B cell (primary cell): Measurements from ENCODE around the gene RAD9A. TPM values are rescaled to one million over a fixed set of nuclear protein-coding genes. Genes with fewer than 3 reads are reported as not detected.

Experiments
- ATAC-seq: fragments of 200-7000 bp; cut with Tn5 transposase; one replicate; pipeline ENCODE4 v1.10.0; 2021; ENCODE audit warnings: low read depth, mild to moderate bottlenecking, moderate number of reproducible peaks, moderate library complexity
- CTCF ChIA-PET: fragments of 350-600 bp; sonication (Branson Sonifier 250); formaldehyde crosslinking; loops from one replicate; lab custom pipeline; 2021; ENCODE audit warnings: antibody characterized with exemption, inconsistent platforms; lab: Charles Lee
- POLR2A ChIA-PET: fragments of 350-600 bp; sonication (Branson Sonifier 250); formaldehyde crosslinking; loops from one replicate; lab custom pipeline; 2021; ENCODE audit warnings: antibody characterized with exemption; lab: Charles Lee
- DNase-seq: peaks from one replicate; pipeline ENCODE4 v3.0.0; 2013
- H2AFZ ChIP-seq: 2 replicates; pipeline ENCODE4 v1.6.1; 2012; ENCODE audit warnings: mild to moderate bottlenecking, low read depth, low read length; ENCODE audit not compliant: insufficient read depth, poor library complexity, severe bottlenecking
- H3K27ac ChIP-seq, 2 donors: 1 replicate in 1 of 2; 2 replicates in 1 of 2; pipeline ENCODE4 v1.5.1; 2012 to 2013; ENCODE audit warnings: low read length in 2 of 2, mild to moderate bottlenecking in 2 of 2, moderate library complexity in 1 of 2
- H3K27me3 ChIP-seq, 4 experiments: fragments of 200-600 bp in 1 of 4; sonication (generic) in 1 of 4; replicated peaks in 1 of 4; 1 replicate in 2 of 4; 2 replicates in 2 of 4; pipeline versions ENCODE4 v1.6.1 to v1.7.0; 2013 to 2016; ENCODE audit warnings: low read length in 3 of 4, mild to moderate bottlenecking in 2 of 4, mixed read lengths in 1 of 4, moderate library complexity in 1 of 4; ENCODE audit not compliant: insufficient read depth in 4 of 4, control insufficient read depth in 3 of 4; ENCODE audit errors: control extremely low read depth in 1 of 4
- H3K36me3 ChIP-seq, 2 experiments: replicated peaks in 1 of 2; 1 replicate in 1 of 2; 2 replicates in 1 of 2; pipeline versions ENCODE4 v1.6.1 to v1.7.1; 2013; ENCODE audit warnings: low read length in 1 of 2; ENCODE audit not compliant: insufficient read depth in 2 of 2, control insufficient read depth in 1 of 2; ENCODE audit errors: control extremely low read depth in 1 of 2, extremely low read depth in 1 of 2
- H3K4me1 ChIP-seq, 2 donors: fragments of 200-600 bp in 1 of 2; sonication (generic) in 1 of 2; 1 replicate in 1 of 2; 2 replicates in 1 of 2; pipeline versions ENCODE4 v1.5.1 to v1.6.1; 2013 to 2017; ENCODE audit warnings: low read length in 2 of 2; ENCODE audit not compliant: control insufficient read depth in 2 of 2, insufficient read depth in 2 of 2
- H3K4me2 ChIP-seq: replicated peaks from 2 replicates; pipeline ENCODE3; 2012; ENCODE audit warnings: mild to moderate bottlenecking, low read depth, low read length; ENCODE audit not compliant: poor library complexity, severe bottlenecking
- H3K4me3 ChIP-seq, 5 experiments: fragments of 200-600 bp in 1 of 5; sonication (generic) in 1 of 5; 1 replicate in 3 of 5; 2 replicates in 2 of 5; pipeline versions ENCODE4 v1.5.1 to v1.7.0; 2011 to 2016; ENCODE audit warnings: low read length in 4 of 5, mild to moderate bottlenecking in 4 of 5, low read depth in 2 of 5, control low read depth in 1 of 5, moderate library complexity in 1 of 5; ENCODE audit not compliant: insufficient read depth in 1 of 5; ENCODE audit errors: control extremely low read depth in 1 of 5, extremely low read depth in 1 of 5
- H3K79me2 ChIP-seq: fragments of 200-600 bp; sonication (generic); one replicate; pipeline ENCODE4 v1.6.0; 2016; ENCODE audit warnings: low read length; ENCODE audit not compliant: control insufficient read depth, insufficient read depth
- H3K9ac ChIP-seq: fragments of 200-600 bp; sonication (generic); 2 replicates; pipeline ENCODE4 v1.6.1; 2017; ENCODE audit warnings: mild to moderate bottlenecking, low read length, moderate library complexity
- H3K9me3 ChIP-seq, 3 donors: one replicate each; pipeline versions ENCODE4 v1.6.1 to v1.7.1; 2013; ENCODE audit warnings: low read length in 2 of 3; ENCODE audit not compliant: control insufficient read depth in 2 of 3, insufficient read depth in 1 of 3; ENCODE audit errors: control extremely low read depth in 1 of 3
- H4K20me1 ChIP-seq: 2 replicates; pipeline ENCODE4 v1.6.0; 2012; ENCODE audit warnings: mild to moderate bottlenecking, low read length; ENCODE audit not compliant: insufficient read depth, control insufficient read depth, poor library complexity, severe bottlenecking
- H3K27ac Mint-ChIP-seq: one replicate; pipeline ENCODE4 v1.8.0; 2021; ENCODE audit warnings: mixed read lengths
- H3K27me3 Mint-ChIP-seq: one replicate; pipeline ENCODE4 v1.8.0; 2021; ENCODE audit warnings: mixed read lengths
- H3K4me1 Mint-ChIP-seq: one replicate; pipeline ENCODE4 v1.8.0; 2021; ENCODE audit warnings: mixed read lengths
- H3K4me3 Mint-ChIP-seq: one replicate; pipeline ENCODE4 v1.8.0; 2021; ENCODE audit warnings: mixed read lengths
- H3K9me3 Mint-ChIP-seq: one replicate; pipeline ENCODE4 v1.8.0; 2022; ENCODE audit warnings: mixed read lengths; ENCODE audit not compliant: insufficient read depth
- EZH2 ChIP-seq: IDR thresholded peaks from 2 replicates; pipeline ENCODE4 v1.6.1; 2012; ENCODE audit warnings: borderline replicate concordance, low read depth, mild to moderate bottlenecking, moderate library complexity, low read length; ENCODE audit not compliant: insufficient read depth, poor library complexity, severe bottlenecking
- WGBS: methylation state at CpG from one replicate; pipeline ENCODE4 v1.1.5; 2013; ENCODE audit warnings: missing lambda C conversion rate; ENCODE audit not compliant: insufficient coverage; 5-methylcytosine and 5-hydroxymethylcytosine counted together
- intact Hi-C: fragments of 100-400 bp; cut with micrococcal nuclease; formaldehyde crosslinking; loops from one replicate; pipeline ENCODE4 v1.10.0; 2022
- polyA plus RNA-seq: library from polyadenylated mRNA; depleted of rRNA; stranded (reverse); fragments of >200 nt; gene quantifications from 2 replicates; pipeline ENCODE4 v1.2.3, GENCODE V29; 2012
- total RNA-seq, 2 donors: library from RNA; stranded (reverse); fragments of 120-200 nt in 1 of 2; gene quantifications; 1 replicate in 1 of 2; 2 replicates in 1 of 2; pipeline versions ENCODE4 v1.2.3 to v1.2.4, GENCODE V29; 2013 to 2022
- TF ChIP-seq, protein P1 (sequence below): fragments of 200-600 bp; IDR thresholded peaks from one replicate; pipeline ENCODE4 v1.8.0; 2022; ENCODE audit warnings: antibody characterized with exemption, mild to moderate bottlenecking

RAD9A gene
- total and polyA plus RNA-seq, 2 donors (not counting 1 experiment from before 2014, with no cell fraction given) = 50.6 to 76.8 TPM

DNA sequence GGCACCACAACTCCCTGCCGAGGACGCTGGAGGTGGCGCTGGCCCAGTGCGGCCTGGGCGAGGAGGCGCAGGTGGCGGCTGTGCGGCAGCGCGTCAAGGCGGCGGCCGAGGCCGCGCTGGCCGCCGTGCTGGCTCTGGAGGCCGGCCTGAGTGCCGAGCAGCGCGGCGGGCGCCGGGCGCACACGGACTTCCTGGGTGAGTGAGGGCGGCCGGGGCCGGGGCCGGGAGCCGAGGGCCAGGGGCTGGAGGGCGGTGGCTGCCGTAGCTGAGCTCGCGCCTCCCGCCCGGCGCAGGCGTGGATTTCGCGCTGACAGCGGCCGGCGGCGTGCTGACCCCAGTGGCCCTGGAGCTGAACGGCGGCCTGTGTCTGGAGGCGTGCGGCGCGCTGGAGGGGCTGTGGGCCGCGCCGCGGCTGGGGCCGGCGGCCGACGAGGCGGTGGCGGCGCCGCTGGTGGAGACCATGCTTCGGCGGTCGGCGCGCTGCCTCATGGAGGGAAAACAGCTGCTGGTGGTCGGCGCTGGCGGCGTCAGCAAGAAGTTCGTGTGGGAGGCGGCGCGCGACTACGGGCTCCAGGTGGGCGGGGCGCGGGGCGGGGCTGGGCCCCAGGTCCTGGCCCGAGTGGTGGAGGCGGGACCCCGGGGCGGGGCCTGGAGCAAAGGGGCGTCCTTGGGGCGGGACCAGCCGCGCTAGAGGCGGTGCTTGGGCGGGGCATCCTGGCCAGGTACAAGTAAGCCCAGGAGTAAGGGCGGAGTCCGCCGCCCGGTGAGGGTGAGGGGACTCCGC lies 29.1 kb downstream of the RAD9A start:
- Histone ChIP-seq H3K4me1 (peaks cover 49 to 54% of the 10 kb centered on the region in 2 donors), H3K4me3 (peak overlapping the region in 4 of 5 experiments; percentile 32 to 63 (median 53)), H3K27me3 (no peaks in the 10 kb centered on the region), H3K27ac (peak overlapping the region; percentile 43 to 71), H3K4me2 (peak overlapping the region; percentile 95), H3K9me3 (no peaks in the 10 kb centered on the region), H3K9ac (peak overlapping the region; percentile 68), H4K20me1 (no peaks in the 10 kb centered on the region), H3K79me2 (peaks cover 20% of the 10 kb centered on the region), H2AFZ (peak overlapping the region; percentile 51), H3K36me3 (no peaks in the 10 kb centered on the region)
- intact Hi-C loops = loop anchor here (1.0 to 2.0 kb wide), 4 partner anchors 16 to 48 kb away; partner anchors contain the start of genes PTPRCAP and TMEM134
- Mint-ChIP-seq H3K9me3 (no peaks in the 10 kb centered on the region), H3K27me3 (no peaks in the 10 kb centered on the region), H3K27ac (peak overlapping the region; percentile 91), H3K4me3 (peak overlapping the region; percentile 83), H3K4me1 (peaks cover 50% of the 10 kb centered on the region)
- TF ChIP-seq, protein P1, sequence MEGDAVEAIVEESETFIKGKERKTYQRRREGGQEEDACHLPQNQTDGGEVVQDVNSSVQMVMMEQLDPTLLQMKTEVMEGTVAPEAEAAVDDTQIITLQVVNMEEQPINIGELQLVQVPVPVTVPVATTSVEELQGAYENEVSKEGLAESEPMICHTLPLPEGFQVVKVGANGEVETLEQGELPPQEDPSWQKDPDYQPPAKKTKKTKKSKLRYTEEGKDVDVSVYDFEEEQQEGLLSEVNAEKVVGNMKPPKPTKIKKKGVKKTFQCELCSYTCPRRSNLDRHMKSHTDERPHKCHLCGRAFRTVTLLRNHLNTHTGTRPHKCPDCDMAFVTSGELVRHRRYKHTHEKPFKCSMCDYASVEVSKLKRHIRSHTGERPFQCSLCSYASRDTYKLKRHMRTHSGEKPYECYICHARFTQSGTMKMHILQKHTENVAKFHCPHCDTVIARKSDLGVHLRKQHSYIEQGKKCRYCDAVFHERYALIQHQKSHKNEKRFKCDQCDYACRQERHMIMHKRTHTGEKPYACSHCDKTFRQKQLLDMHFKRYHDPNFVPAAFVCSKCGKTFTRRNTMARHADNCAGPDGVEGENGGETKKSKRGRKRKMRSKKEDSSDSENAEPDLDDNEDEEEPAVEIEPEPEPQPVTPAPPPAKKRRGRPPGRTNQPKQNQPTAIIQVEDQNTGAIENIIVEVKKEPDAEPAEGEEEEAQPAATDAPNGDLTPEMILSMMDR = no peak
- no peak for TF ChIP-seq EZH2
- DNase-seq (peak; percentile 98), ATAC-seq (peak; percentile 85)
- under 1% methylated on average over 97 of the region's 97 CpGs for WGBS
- ChIA-PET POLR2A (interaction anchor here (0.8 to 10.7 kb wide), 14 partner anchors 9 to 70 kb away, joined by 3 to 195 read pairs (median 17); partner anchors contain the start of genes PPP1CA, PTPRCAP, RAD9A and RPS6KB2), CTCF (interaction anchor here (0.8 to 10.4 kb wide), 12 partner anchors 7 to 50 kb away, joined by 3 to 121 read pairs (median 4); partner anchors contain the start of genes PPP1CA, PTPRCAP, RAD9A and RPS6KB2)
